ENCODE results near the gene CACNA2D1. TPM values are rescaled to one million over a fixed set of nuclear protein-coding genes. Genes with fewer than 3 reads are reported as not detected.

The CACNA2D1 gene
- total and polyA plus RNA-seq, 5 experiments from 2014 or later = not detected

GRCh38 chr7:82210416-82211184 is 233.0 kb downstream of the CACNA2D1 start:
- no peak overlapping the region for H3K27ac Mint-ChIP-seq
- H3K9me3 Mint-ChIP-seq = peaks cover 0 to 5% (median 0%) of the 10 kb centered on the region in 9 donors
- H3K4me1 Mint-ChIP-seq = no peaks in the 10 kb centered on the region
- no peak overlapping the region for H3K4me3 Mint-ChIP-seq
- no peaks in the 10 kb centered on the region for H3K36me3 Mint-ChIP-seq
- ATAC-seq (no peak), DNase-seq (no peak)
- POLR2A ChIA-PET = no interaction called here
- peaks cover 0 to 3% (median 0%) of the 10 kb centered on the region in 5 donors for H3K27me3 Mint-ChIP-seq

- Mint-ChIP-seq H3K36me3 (no peaks in the 10 kb centered on the region), H3K27me3 (peaks cover 0 to 3% (median 0%) of the 10 kb centered on the region in 5 donors), H3K4me3 (no peak overlapping the region), H3K27ac (no peak overlapping the region), H3K9me3 (peaks cover 0 to 9% (median 0%) of the 10 kb centered on the region in 9 donors), H3K4me1 (no peaks in the 10 kb centered on the region)
- no peak for ATAC-seq
- DNase-seq = no peak
- POLR2A ChIA-PET = no interaction called here
Observed at GRCh38 chr7:82209179-82209747, 234.3 kb downstream of the CACNA2D1 start.

- no peak overlapping the region for H3K4me3 Mint-ChIP-seq
- ATAC-seq (no peak), DNase-seq (no peak)
- POLR2A ChIA-PET = no interaction called here
- no peaks in the 10 kb centered on the region for H3K27me3 Mint-ChIP-seq
- no peaks in the 10 kb centered on the region for H3K36me3 Mint-ChIP-seq
- H3K4me1 Mint-ChIP-seq = no peaks in the 10 kb centered on the region
- peaks cover 0 to 18% (median 0%) of the 10 kb centered on the region in 9 donors for H3K9me3 Mint-ChIP-seq
- no peak overlapping the region for H3K27ac Mint-ChIP-seq
Observed at GRCh38 chr7:82204694-82205093, 238.9 kb downstream of the CACNA2D1 start.

GRCh38 chr7:82202965-82203364 is 240.6 kb downstream of the CACNA2D1 start:
- Mint-ChIP-seq H3K9me3 (peaks cover 0 to 18% (median 0%) of the 10 kb centered on the region in 9 donors), H3K27me3 (no peaks in the 10 kb centered on the region), H3K4me3 (no peak overlapping the region), H3K36me3 (no peaks in the 10 kb centered on the region), H3K27ac (no peak overlapping the region), H3K4me1 (no peaks in the 10 kb centered on the region)
- POLR2A ChIA-PET = no interaction called here
- ATAC-seq = no peak
- no peak for DNase-seq

- Mint-ChIP-seq H3K4me1 (no peaks in the 10 kb centered on the region), H3K27ac (no peak overlapping the region), H3K4me3 (no peak overlapping the region), H3K27me3 (no peaks in the 10 kb centered on the region), H3K36me3 (no peaks in the 10 kb centered on the region), H3K9me3 (peaks cover 0 to 14% (median 0%) of the 10 kb centered on the region in 9 donors)
- DNase-seq (no peak), ATAC-seq (no peak)
- POLR2A ChIA-PET = no interaction called here
Observed at GRCh38 chr7:82202107-82202506, 241.5 kb downstream of the CACNA2D1 start.

GRCh38 chr7:82200601-82201000 is 243.0 kb downstream of the CACNA2D1 start:
- POLR2A ChIA-PET = no interaction called here
- H3K4me1 Mint-ChIP-seq = no peaks in the 10 kb centered on the region
- no peak overlapping the region for H3K4me3 Mint-ChIP-seq
- DNase-seq = no peak
- H3K27me3 Mint-ChIP-seq = no peaks in the 10 kb centered on the region
- peaks cover 0 to 17% (median 0%) of the 10 kb centered on the region in 9 donors for H3K9me3 Mint-ChIP-seq
- H3K36me3 Mint-ChIP-seq = no peaks in the 10 kb centered on the region
- H3K27ac Mint-ChIP-seq = no peak overlapping the region
- ATAC-seq = no peak

- H3K4me1 Mint-ChIP-seq = no peaks in the 10 kb centered on the region
- H3K36me3 Mint-ChIP-seq = no peaks in the 10 kb centered on the region
- H3K4me3 Mint-ChIP-seq = no peak overlapping the region
- no peak for DNase-seq
- POLR2A ChIA-PET = no interaction called here
- no peaks in the 10 kb centered on the region for H3K27me3 Mint-ChIP-seq
- no peak for ATAC-seq
- H3K27ac Mint-ChIP-seq = no peak overlapping the region
- peaks cover 0 to 5% (median 0%) of the 10 kb centered on the region in 9 donors for H3K9me3 Mint-ChIP-seq
Observed at GRCh38 chr7:82194016-82194643, 249.4 kb downstream of the CACNA2D1 start.

GRCh38 chr7:82188636-82189035 is 254.9 kb downstream of the CACNA2D1 start:
- DNase-seq (no peak), ATAC-seq (no peak)
- no peaks in the 10 kb centered on the region for H3K4me1 Mint-ChIP-seq
- H3K9me3 Mint-ChIP-seq = peaks cover 0 to 5% (median 0%) of the 10 kb centered on the region in 9 donors
- POLR2A ChIA-PET = no interaction called here
- H3K27me3 Mint-ChIP-seq = peaks cover 0 to 1% (median 0%) of the 10 kb centered on the region in 5 donors
- no peak overlapping the region for H3K4me3 Mint-ChIP-seq
- no peaks in the 10 kb centered on the region for H3K36me3 Mint-ChIP-seq
- H3K27ac Mint-ChIP-seq = no peak overlapping the region

- ATAC-seq (no peak), DNase-seq (no peak)
- peaks cover 0 to 8% (median 0%) of the 10 kb centered on the region in 9 donors for H3K9me3 Mint-ChIP-seq
- POLR2A ChIA-PET = no interaction called here
- no peaks in the 10 kb centered on the region for H3K36me3 Mint-ChIP-seq
- no peak overlapping the region for H3K4me3 Mint-ChIP-seq
- peaks cover 0 to 1% (median 0%) of the 10 kb centered on the region in 5 donors for H3K27me3 Mint-ChIP-seq
- H3K4me1 Mint-ChIP-seq = no peaks in the 10 kb centered on the region
- H3K27ac Mint-ChIP-seq = no peak overlapping the region
Observed at GRCh38 chr7:82185443-82185842, 258.1 kb downstream of the CACNA2D1 start.

GRCh38 chr7:82183634-82184033 is 259.9 kb downstream of the CACNA2D1 start:
- DNase-seq = no peak
- H3K4me3 Mint-ChIP-seq = no peak overlapping the region
- H3K9me3 Mint-ChIP-seq = peaks cover 0 to 7% (median 0%) of the 10 kb centered on the region in 9 donors
- peaks cover 0 to 1% (median 0%) of the 10 kb centered on the region in 5 donors for H3K27me3 Mint-ChIP-seq
- H3K27ac Mint-ChIP-seq = no peak overlapping the region
- ATAC-seq = no peak
- H3K36me3 Mint-ChIP-seq = no peaks in the 10 kb centered on the region
- POLR2A ChIA-PET = no interaction called here
- no peaks in the 10 kb centered on the region for H3K4me1 Mint-ChIP-seq

GRCh38 chr7:82179311-82179710 is 264.3 kb downstream of the CACNA2D1 start:
- no peak overlapping the region for H3K27ac Mint-ChIP-seq
- no peaks in the 10 kb centered on the region for H3K27me3 Mint-ChIP-seq
- no peak for DNase-seq
- peaks cover 0 to 4% (median 0%) of the 10 kb centered on the region in 9 donors for H3K9me3 Mint-ChIP-seq
- H3K4me1 Mint-ChIP-seq = no peaks in the 10 kb centered on the region
- ATAC-seq = no peak
- POLR2A ChIA-PET = no interaction called here
- H3K36me3 Mint-ChIP-seq = no peaks in the 10 kb centered on the region
- H3K4me3 Mint-ChIP-seq = no peak overlapping the region

GRCh38 chr7:82175319-82175718 is 268.3 kb downstream of the CACNA2D1 start:
- H3K4me3 Mint-ChIP-seq = no peak overlapping the region
- peaks cover 0 to 2% (median 0%) of the 10 kb centered on the region in 5 donors for H3K27me3 Mint-ChIP-seq
- H3K9me3 Mint-ChIP-seq = peaks cover 0 to 3% (median 0%) of the 10 kb centered on the region in 9 donors
- no peak overlapping the region for H3K27ac Mint-ChIP-seq
- H3K36me3 Mint-ChIP-seq = no peaks in the 10 kb centered on the region
- POLR2A ChIA-PET = no interaction called here
- DNase-seq = no peak
- no peaks in the 10 kb centered on the region for H3K4me1 Mint-ChIP-seq
- no peak for ATAC-seq

- Mint-ChIP-seq H3K4me3 (no peak overlapping the region), H3K27me3 (peaks cover 0 to 2% (median 0%) of the 10 kb centered on the region in 5 donors), H3K4me1 (no peaks in the 10 kb centered on the region), H3K36me3 (no peaks in the 10 kb centered on the region), H3K27ac (no peak overlapping the region), H3K9me3 (peaks cover 0 to 6% (median 0%) of the 10 kb centered on the region in 9 donors)
- POLR2A ChIA-PET = no interaction called here
- DNase-seq (no peak), ATAC-seq (no peak)
Observed at GRCh38 chr7:82173400-82174021, 270.1 kb downstream of the CACNA2D1 start.

Data from naive thymus-derived CD8-positive, alpha-beta T cell (primary cell).